A549 (cell line): ENCODE results near the gene SVEP1.

ENCODE experiments used
- CBX2 ChIP-seq: fragments of 200-600 bp; sonication (generic); IDR thresholded peaks from 2 replicates; pipeline ENCODE4 v1.6.1; 2016; ENCODE audit warnings: low read depth, mild to moderate bottlenecking, borderline replicate concordance
- CHD2 ChIP-seq: fragments of 150-350 bp; IDR thresholded peaks from 2 replicates; pipeline ENCODE4 v1.6.1; 2014; ENCODE audit warnings: low read length; ENCODE audit not compliant: partially characterized antibody
- CTCF ChIP-seq: fragments of >200 bp; sonication (Bioruptor Twin); formaldehyde crosslinking; IDR thresholded peaks from 3 replicates; pipeline ENCODE4 v1.5.1; 2016
- EP300 ChIP-seq, 2 experiments: fragments of >200 bp; sonication (Bioruptor Twin); formaldehyde crosslinking; IDR thresholded peaks; 2 replicates in 1 of 2; 3 replicates in 1 of 2; pipeline ENCODE4 v1.6.1; 2016 to 2017
- FOSL2 ChIP-seq, 2 experiments: fragments of 450-650 bp in 1 of 2; fragments of >200 bp in 1 of 2; sonication (Bioruptor Twin) in 1 of 2; formaldehyde crosslinking; IDR thresholded peaks; 2 replicates each; pipeline versions ENCODE4 v1.5.0 to v1.6.1; 2016 to 2020; ENCODE audit warnings: mild to moderate bottlenecking in 1 of 2, moderate library complexity in 1 of 2
- MAFK ChIP-seq: fragments of 450-650 bp; IDR thresholded peaks from 2 replicates; pipeline ENCODE4 v1.6.1; 2014; ENCODE audit not compliant: partially characterized antibody
- POLR2A ChIP-seq: IDR thresholded peaks from 2 replicates; pipeline ENCODE4 v1.6.1; 2012; ENCODE audit warnings: mild to moderate bottlenecking, low read length
- RAD21 ChIP-seq, 2 experiments: fragments of >200 bp in 1 of 2; sonication (Bioruptor Twin) in 1 of 2; formaldehyde crosslinking in 1 of 2; IDR thresholded peaks in 1 of 2; conservative IDR thresholded peaks in 1 of 2; 2 replicates in 1 of 2; 3 replicates in 1 of 2; pipeline ENCODE4 v1.6.1; 2012 to 2018; ENCODE audit warnings: inconsistent platforms in 1 of 2
- RCOR1 ChIP-seq: fragments of 150-350 bp; IDR thresholded peaks from 2 replicates; pipeline ENCODE4 v1.6.1; 2014; ENCODE audit warnings: antibody characterized with exemption, low read length, low read depth
- RNF2 ChIP-seq: fragments of 200-600 bp; sonication (generic); IDR thresholded peaks from 2 replicates; pipeline ENCODE4 v1.6.1; 2016; ENCODE audit warnings: low read depth, mild to moderate bottlenecking, antibody characterized with exemption, moderate library complexity, borderline replicate concordance
- USF2 ChIP-seq: fragments of 450-650 bp; IDR thresholded peaks from 2 replicates; pipeline ENCODE4 v1.6.1; 2014; ENCODE audit warnings: antibody characterized with exemption
- ZNF302 ChIP-seq: fragments of 250-450 bp; sonication (Bioruptor Pico); IDR thresholded peaks from 2 replicates; pipeline ENCODE4 v1.9.0; 2021; ENCODE audit warnings: inconsistent platforms, mild to moderate bottlenecking, moderate library complexity
- TF ChIP-seq, protein P1 (sequence below): fragments of 200-600 bp; sonication (generic); IDR thresholded peaks from 2 replicates; pipeline ENCODE4 v1.6.1; 2016; ENCODE audit warnings: antibody characterized with exemption, mild to moderate bottlenecking, moderate library complexity

DNA sequence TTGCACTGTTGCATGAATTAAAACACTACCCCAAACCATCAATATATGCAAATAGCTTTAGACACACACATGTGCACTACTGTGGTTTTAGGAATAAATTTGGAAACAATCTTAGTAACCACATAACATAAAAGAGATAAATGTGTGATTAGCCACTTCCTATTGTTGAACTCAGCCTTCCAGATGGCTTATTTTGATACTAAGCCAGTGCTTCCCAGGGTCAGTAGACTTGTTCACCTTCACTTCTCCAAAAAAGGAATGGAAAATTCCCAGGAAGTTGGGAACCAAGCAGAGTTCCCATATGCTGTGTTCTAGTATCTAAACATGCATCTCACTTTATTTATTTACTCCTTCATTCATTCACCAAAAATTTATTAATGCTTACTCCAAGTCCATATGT is 47.8 kb downstream of the SVEP1 start:
- TF ChIP-seq, protein P1, sequence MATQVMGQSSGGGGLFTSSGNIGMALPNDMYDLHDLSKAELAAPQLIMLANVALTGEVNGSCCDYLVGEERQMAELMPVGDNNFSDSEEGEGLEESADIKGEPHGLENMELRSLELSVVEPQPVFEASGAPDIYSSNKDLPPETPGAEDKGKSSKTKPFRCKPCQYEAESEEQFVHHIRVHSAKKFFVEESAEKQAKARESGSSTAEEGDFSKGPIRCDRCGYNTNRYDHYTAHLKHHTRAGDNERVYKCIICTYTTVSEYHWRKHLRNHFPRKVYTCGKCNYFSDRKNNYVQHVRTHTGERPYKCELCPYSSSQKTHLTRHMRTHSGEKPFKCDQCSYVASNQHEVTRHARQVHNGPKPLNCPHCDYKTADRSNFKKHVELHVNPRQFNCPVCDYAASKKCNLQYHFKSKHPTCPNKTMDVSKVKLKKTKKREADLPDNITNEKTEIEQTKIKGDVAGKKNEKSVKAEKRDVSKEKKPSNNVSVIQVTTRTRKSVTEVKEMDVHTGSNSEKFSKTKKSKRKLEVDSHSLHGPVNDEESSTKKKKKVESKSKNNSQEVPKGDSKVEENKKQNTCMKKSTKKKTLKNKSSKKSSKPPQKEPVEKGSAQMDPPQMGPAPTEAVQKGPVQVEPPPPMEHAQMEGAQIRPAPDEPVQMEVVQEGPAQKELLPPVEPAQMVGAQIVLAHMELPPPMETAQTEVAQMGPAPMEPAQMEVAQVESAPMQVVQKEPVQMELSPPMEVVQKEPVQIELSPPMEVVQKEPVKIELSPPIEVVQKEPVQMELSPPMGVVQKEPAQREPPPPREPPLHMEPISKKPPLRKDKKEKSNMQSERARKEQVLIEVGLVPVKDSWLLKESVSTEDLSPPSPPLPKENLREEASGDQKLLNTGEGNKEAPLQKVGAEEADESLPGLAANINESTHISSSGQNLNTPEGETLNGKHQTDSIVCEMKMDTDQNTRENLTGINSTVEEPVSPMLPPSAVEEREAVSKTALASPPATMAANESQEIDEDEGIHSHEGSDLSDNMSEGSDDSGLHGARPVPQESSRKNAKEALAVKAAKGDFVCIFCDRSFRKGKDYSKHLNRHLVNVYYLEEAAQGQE = no peak
- TF ChIP-seq ZNF302 (CRISPR knock-in tag) (no peak), CTCF (no peak), CHD2 (no peak), POLR2A (no peak), RNF2 (no peak), EP300 (IDR thresholded peaks at IDR 0.05) (no peak), USF2 (no peak), FOSL2 (IDR thresholded peaks at IDR 0.05) (no peak), FOSL2 (CRISPR knock-in tag; IDR thresholded peaks at IDR 0.05) (no peak), MAFK (no peak), RAD21 (conservative IDR thresholded peaks at IDR 0.05 in 1 of 2, IDR thresholded peaks at IDR 0.05 in 1 of 2) (no peak), RCOR1 (no peak), CBX2 (no peak)
